ENCODE data around the gene ADGRV1.

ADGRV1 gene

GRCh38 chr5:91150234-91150633, 591.6 kb downstream of the ADGRV1 start:
- Histone ChIP-seq H3K27me3 (ENCODE audit: control insufficient read depth, insufficient read depth, low read length) (no peaks in the 10 kb centered on the region), H3K4me3 (ENCODE audit: low read depth, low read length) (no peak overlapping the region), H3K4me1 (ENCODE audit: control insufficient read depth, insufficient read depth, low read length) (no peaks in the 10 kb centered on the region), H3K9me3 (ENCODE audit: control insufficient read depth, insufficient read depth, low read length) (no peaks in the 10 kb centered on the region), H3K9ac (ENCODE audit: low read depth, low read length) (no peak overlapping the region), H3K36me3 (ENCODE audit: control insufficient read depth, insufficient read depth, low read length) (no peaks in the 10 kb centered on the region)

DNA sequence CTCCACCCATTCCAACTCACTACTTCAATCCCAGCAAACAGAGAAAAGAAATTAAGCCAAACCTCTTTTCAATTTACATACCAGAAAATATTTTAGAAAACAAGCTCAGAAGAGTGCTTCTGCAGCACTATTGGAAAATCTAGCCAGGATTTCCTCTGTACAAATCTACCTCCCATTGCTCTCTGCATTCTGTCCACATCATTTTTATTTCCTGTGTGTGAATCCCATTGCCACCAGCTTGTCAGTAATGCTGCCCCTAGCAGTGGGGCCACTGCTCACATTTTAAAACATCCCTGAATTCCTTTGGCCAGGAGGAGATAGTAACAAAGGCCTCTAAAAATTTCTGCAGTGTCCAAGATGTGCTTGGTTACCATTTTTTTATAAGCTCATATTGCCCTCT, 592.0 kb downstream of the ADGRV1 start:
- no peak overlapping the region for H3K9ac ChIP-seq (ENCODE audit: low read depth, low read length)
- H3K9me3 ChIP-seq (ENCODE audit: control insufficient read depth, insufficient read depth, low read length): no peaks in the 10 kb centered on the region
- no peak overlapping the region for H3K4me3 ChIP-seq (ENCODE audit: low read depth, low read length)
- H3K27me3 ChIP-seq (ENCODE audit: control insufficient read depth, insufficient read depth, low read length): no peaks in the 10 kb centered on the region
- no peaks in the 10 kb centered on the region for H3K36me3 ChIP-seq (ENCODE audit: control insufficient read depth, insufficient read depth, low read length)
- no peaks in the 10 kb centered on the region for H3K4me1 ChIP-seq (ENCODE audit: control insufficient read depth, insufficient read depth, low read length)

DNA sequence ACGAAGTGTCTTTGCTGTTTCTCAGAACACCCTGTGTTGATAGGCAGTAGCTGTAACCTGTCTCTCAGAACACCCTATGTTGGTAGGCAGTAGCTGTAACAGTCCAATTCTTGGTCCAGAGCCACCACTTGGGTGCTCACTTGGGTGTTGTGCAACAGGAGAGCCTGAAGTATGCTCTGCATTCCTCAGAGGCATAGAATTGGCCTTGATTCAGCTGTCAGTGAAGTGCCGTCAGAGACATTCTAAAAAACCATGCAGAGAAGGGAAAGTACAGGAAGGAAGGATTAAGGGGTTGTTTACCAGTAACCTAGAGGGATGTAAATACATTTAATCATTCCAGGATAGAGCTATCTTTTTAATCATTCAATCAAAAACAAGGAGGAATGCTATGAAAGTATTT, 593.4 kb downstream of the ADGRV1 start:
- Histone ChIP-seq H3K9ac (ENCODE audit: low read depth, low read length) (no peak overlapping the region), H3K36me3 (ENCODE audit: control insufficient read depth, insufficient read depth, low read length) (no peaks in the 10 kb centered on the region), H3K27me3 (ENCODE audit: control insufficient read depth, insufficient read depth, low read length) (no peaks in the 10 kb centered on the region), H3K4me1 (ENCODE audit: control insufficient read depth, insufficient read depth, low read length) (no peaks in the 10 kb centered on the region), H3K4me3 (ENCODE audit: low read depth, low read length) (no peak overlapping the region), H3K9me3 (ENCODE audit: control insufficient read depth, insufficient read depth, low read length) (no peaks in the 10 kb centered on the region)

DNA sequence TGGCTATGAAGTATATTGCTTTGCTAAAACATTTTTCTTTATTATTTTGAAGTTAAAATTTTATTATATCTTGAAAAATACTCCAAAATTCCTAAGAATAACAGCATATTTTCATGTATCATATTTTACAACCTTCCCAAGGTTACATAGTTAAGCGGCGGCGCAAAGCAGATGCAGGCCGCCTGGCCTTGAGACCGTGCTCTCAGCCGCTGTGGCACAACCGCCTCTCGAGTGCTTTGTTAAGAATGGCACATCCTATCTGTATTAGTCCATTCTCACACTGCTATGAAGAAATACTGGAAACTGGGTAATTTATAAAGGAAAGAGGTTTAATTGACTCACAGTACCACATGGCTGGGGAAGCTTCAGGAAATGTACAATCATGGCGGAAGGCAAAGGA, 595.7 kb downstream of the ADGRV1 start:
- Histone ChIP-seq H3K9me3 (ENCODE audit: control insufficient read depth, insufficient read depth, low read length) (no peaks in the 10 kb centered on the region), H3K27me3 (ENCODE audit: control insufficient read depth, insufficient read depth, low read length) (no peaks in the 10 kb centered on the region), H3K4me1 (ENCODE audit: control insufficient read depth, insufficient read depth, low read length) (no peaks in the 10 kb centered on the region), H3K9ac (ENCODE audit: low read depth, low read length) (no peak overlapping the region), H3K36me3 (ENCODE audit: control insufficient read depth, insufficient read depth, low read length) (no peaks in the 10 kb centered on the region), H3K4me3 (ENCODE audit: low read depth, low read length) (no peak overlapping the region)

- Histone ChIP-seq H3K4me1 (ENCODE audit: control insufficient read depth, insufficient read depth, low read length) (peaks cover 4% of the 10 kb centered on the region), H3K9me3 (ENCODE audit: control insufficient read depth, insufficient read depth, low read length) (no peaks in the 10 kb centered on the region), H3K36me3 (ENCODE audit: control insufficient read depth, insufficient read depth, low read length) (no peaks in the 10 kb centered on the region), H3K9ac (ENCODE audit: low read depth, low read length) (no peak overlapping the region), H3K4me3 (ENCODE audit: low read depth, low read length) (no peak overlapping the region), H3K27me3 (ENCODE audit: control insufficient read depth, insufficient read depth, low read length) (no peaks in the 10 kb centered on the region)
Measured at GRCh38 chr5:91155274-91155673, 596.7 kb downstream of the ADGRV1 start.

DNA sequence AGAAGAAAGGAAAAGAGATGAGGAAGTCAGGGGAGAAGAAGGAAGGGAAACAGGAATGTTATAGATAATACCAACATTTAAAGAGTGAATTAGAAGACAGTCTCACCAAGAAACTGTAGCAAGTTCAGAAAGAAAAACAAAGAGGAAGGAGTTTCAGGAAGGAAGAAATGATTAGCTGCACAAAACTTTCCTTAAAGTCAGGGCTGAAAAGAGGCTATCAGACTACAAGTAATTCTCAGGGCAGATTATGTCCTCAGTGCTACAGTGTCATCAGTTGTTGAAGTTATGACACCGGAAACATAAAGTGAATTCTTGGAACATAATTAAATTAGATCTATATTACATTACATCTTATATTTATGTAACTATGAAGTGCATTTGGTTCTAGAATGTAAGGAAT, 597.6 kb downstream of the ADGRV1 start:
- no peak overlapping the region for H3K9ac ChIP-seq (ENCODE audit: low read depth, low read length)
- H3K4me1 ChIP-seq (ENCODE audit: control insufficient read depth, insufficient read depth, low read length): peaks cover 4% of the 10 kb centered on the region
- no peaks in the 10 kb centered on the region for H3K9me3 ChIP-seq (ENCODE audit: control insufficient read depth, insufficient read depth, low read length)
- H3K27me3 ChIP-seq (ENCODE audit: control insufficient read depth, insufficient read depth, low read length): no peaks in the 10 kb centered on the region
- H3K36me3 ChIP-seq (ENCODE audit: control insufficient read depth, insufficient read depth, low read length): no peaks in the 10 kb centered on the region
- H3K4me3 ChIP-seq (ENCODE audit: low read depth, low read length): no peak overlapping the region

DNA sequence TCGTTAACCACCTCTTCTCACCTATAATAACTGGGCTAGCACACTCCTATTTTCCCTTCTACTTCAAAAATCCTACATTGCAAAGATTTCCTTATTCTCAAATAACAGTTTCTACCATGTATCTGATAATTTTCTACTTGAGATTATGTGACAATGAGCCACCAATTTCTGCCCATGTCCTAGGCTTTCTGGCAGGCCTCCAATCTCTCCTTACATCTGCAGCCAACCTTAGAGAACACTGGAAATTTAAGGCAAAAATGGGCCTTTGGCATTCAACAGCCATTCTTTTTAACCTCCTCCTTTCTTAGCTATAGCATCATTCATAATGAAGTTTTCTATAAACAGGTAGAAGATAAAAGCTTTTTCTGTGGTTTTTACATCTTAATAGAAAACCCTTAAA, 599.4 kb downstream of the ADGRV1 start:
- Histone ChIP-seq H3K36me3 (ENCODE audit: control insufficient read depth, insufficient read depth, low read length) (no peaks in the 10 kb centered on the region), H3K27me3 (ENCODE audit: control insufficient read depth, insufficient read depth, low read length) (no peaks in the 10 kb centered on the region), H3K4me1 (ENCODE audit: control insufficient read depth, insufficient read depth, low read length) (peaks cover 4% of the 10 kb centered on the region), H3K4me3 (ENCODE audit: low read depth, low read length) (no peak overlapping the region), H3K9ac (ENCODE audit: low read depth, low read length) (no peak overlapping the region), H3K9me3 (ENCODE audit: control insufficient read depth, insufficient read depth, low read length) (no peaks in the 10 kb centered on the region)

DNA sequence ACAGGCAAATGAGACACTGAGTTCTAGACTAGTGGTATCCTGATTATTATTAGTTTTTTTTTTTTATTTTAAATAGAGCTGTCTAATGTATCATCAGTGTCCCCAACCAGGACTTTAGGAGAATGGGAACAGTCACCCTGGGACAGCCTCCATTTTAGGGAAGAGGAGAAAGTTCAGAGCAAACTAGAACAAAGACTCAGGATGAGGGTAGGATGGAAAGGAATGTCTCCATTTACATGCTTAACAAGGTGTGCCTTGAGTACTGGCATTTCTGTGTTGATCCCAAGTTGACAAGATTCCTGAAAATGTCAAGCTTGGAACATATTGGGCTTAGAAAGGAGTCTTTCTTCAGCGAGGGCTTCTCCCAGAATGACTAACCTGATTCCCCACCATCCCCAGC, 601.0 kb downstream of the ADGRV1 start:
- no peaks in the 10 kb centered on the region for H3K9me3 ChIP-seq (ENCODE audit: control insufficient read depth, insufficient read depth, low read length)
- peaks cover 4% of the 10 kb centered on the region for H3K4me1 ChIP-seq (ENCODE audit: control insufficient read depth, insufficient read depth, low read length)
- no peaks in the 10 kb centered on the region for H3K36me3 ChIP-seq (ENCODE audit: control insufficient read depth, insufficient read depth, low read length)
- no peak overlapping the region for H3K9ac ChIP-seq (ENCODE audit: low read depth, low read length)
- no peaks in the 10 kb centered on the region for H3K27me3 ChIP-seq (ENCODE audit: control insufficient read depth, insufficient read depth, low read length)
- H3K4me3 ChIP-seq (ENCODE audit: low read depth, low read length): no peak overlapping the region

- Histone ChIP-seq H3K27me3 (ENCODE audit: control insufficient read depth, insufficient read depth, low read length) (no peaks in the 10 kb centered on the region), H3K36me3 (ENCODE audit: control insufficient read depth, insufficient read depth, low read length) (no peaks in the 10 kb centered on the region), H3K9ac (ENCODE audit: low read depth, low read length) (no peak overlapping the region)
Measured at GRCh38 chr5:91160714-91161285, 602.2 kb downstream of the ADGRV1 start.

GRCh38 chr5:91162534-91163381, 604.2 kb downstream of the ADGRV1 start:
- Histone ChIP-seq H3K9ac (ENCODE audit: low read depth, low read length) (no peak overlapping the region), H3K27me3 (ENCODE audit: control insufficient read depth, insufficient read depth, low read length) (no peaks in the 10 kb centered on the region), H3K4me3 (ENCODE audit: low read depth, low read length) (no peak overlapping the region), H3K4me1 (ENCODE audit: control insufficient read depth, insufficient read depth, low read length) (peaks cover 4% of the 10 kb centered on the region), H3K9me3 (ENCODE audit: control insufficient read depth, insufficient read depth, low read length) (no peaks in the 10 kb centered on the region), H3K36me3 (ENCODE audit: control insufficient read depth, insufficient read depth, low read length) (no peaks in the 10 kb centered on the region)

More at GRCh38 chr5:91160714-91161285, 602.2 kb downstream of the ADGRV1 start:
- Histone ChIP-seq H3K9me3 (ENCODE audit: control insufficient read depth, insufficient read depth, low read length) (no peaks in the 10 kb centered on the region), H3K4me1 (ENCODE audit: control insufficient read depth, insufficient read depth, low read length) (peaks cover 4% of the 10 kb centered on the region), H3K4me3 (ENCODE audit: low read depth, low read length) (no peak overlapping the region)

- Histone ChIP-seq H3K36me3 (ENCODE audit: control insufficient read depth, insufficient read depth, low read length) (no peaks in the 10 kb centered on the region), H3K4me3 (ENCODE audit: low read depth, low read length) (no peak overlapping the region), H3K9me3 (ENCODE audit: control insufficient read depth, insufficient read depth, low read length) (no peaks in the 10 kb centered on the region), H3K4me1 (ENCODE audit: control insufficient read depth, insufficient read depth, low read length) (peaks cover 4% of the 10 kb centered on the region), H3K27me3 (ENCODE audit: control insufficient read depth, insufficient read depth, low read length) (no peaks in the 10 kb centered on the region), H3K9ac (ENCODE audit: low read depth, low read length) (no peak overlapping the region)
Measured at GRCh38 chr5:91164424-91164823, 605.8 kb downstream of the ADGRV1 start.

Measured in iPS-15b (cell line).